ENCODE results near the gene SHISA7. TPM values are rescaled to one million over a fixed set of nuclear protein-coding genes. Genes with fewer than 3 reads are reported as not detected.

The SHISA7 gene
- total RNA-seq, 1 donor: not detected

- peak; percentile 63 for DNase-seq (ENCODE audit: low read depth)
Measured at GRCh38 chr19:55437410-55437809, 5.7 kb downstream of the SHISA7 start.

GRCh38 chr19:55436847-55437246 lies 6.3 kb downstream of the SHISA7 start:
- no peak overlapping the region for H3K4me3 ChIP-seq (ENCODE audit: low read depth, low read length)
- no peak for TF ChIP-seq CTCF (IDR thresholded peaks at IDR 0.05; ENCODE audit: insufficient read depth, low read length)
- no peak for DNase-seq (ENCODE audit: low read depth)

More at GRCh38 chr19:55437410-55437809, 5.7 kb downstream of the SHISA7 start:
- no peak for TF ChIP-seq CTCF (IDR thresholded peaks at IDR 0.05; ENCODE audit: insufficient read depth, low read length)
- H3K4me3 ChIP-seq (ENCODE audit: low read depth, low read length): no peak overlapping the region

GRCh38 chr19:55435020-55435419 lies 8.1 kb downstream of the SHISA7 start:
- DNase-seq (ENCODE audit: low read depth): no peak
- no peak overlapping the region for H3K4me3 ChIP-seq (ENCODE audit: low read depth, low read length)
- TF ChIP-seq CTCF (IDR thresholded peaks at IDR 0.05; ENCODE audit: insufficient read depth, low read length): no peak

GRCh38 chr19:55434356-55434919 lies 8.7 kb downstream of the SHISA7 start:
- no peak for DNase-seq (ENCODE audit: low read depth)
- TF ChIP-seq CTCF (IDR thresholded peaks at IDR 0.05; ENCODE audit: insufficient read depth, low read length): no peak
- H3K4me3 ChIP-seq (ENCODE audit: low read depth, low read length): no peak overlapping the region

- DNase-seq (ENCODE audit: low read depth): no peak
- H3K4me3 ChIP-seq (ENCODE audit: low read depth, low read length): no peak overlapping the region
- TF ChIP-seq CTCF (IDR thresholded peaks at IDR 0.05; ENCODE audit: insufficient read depth, low read length): no peak
Measured at GRCh38 chr19:55433292-55433691, 9.8 kb downstream of the SHISA7 start.

GRCh38 chr19:55432241-55432959 lies 10.7 kb downstream of the SHISA7 start:
- DNase-seq (ENCODE audit: low read depth): no peak
- no peak overlapping the region for H3K4me3 ChIP-seq (ENCODE audit: low read depth, low read length)
- TF ChIP-seq CTCF (IDR thresholded peaks at IDR 0.05; ENCODE audit: insufficient read depth, low read length): no peak
